ENCODE results near the gene C22orf31.
"Not testable (repeated sequence)": the region's sequence is repeated elsewhere in the genome, so short reads cannot be mapped to it uniquely, and the experiment has no call there.

C22orf31 gene

DNA sequence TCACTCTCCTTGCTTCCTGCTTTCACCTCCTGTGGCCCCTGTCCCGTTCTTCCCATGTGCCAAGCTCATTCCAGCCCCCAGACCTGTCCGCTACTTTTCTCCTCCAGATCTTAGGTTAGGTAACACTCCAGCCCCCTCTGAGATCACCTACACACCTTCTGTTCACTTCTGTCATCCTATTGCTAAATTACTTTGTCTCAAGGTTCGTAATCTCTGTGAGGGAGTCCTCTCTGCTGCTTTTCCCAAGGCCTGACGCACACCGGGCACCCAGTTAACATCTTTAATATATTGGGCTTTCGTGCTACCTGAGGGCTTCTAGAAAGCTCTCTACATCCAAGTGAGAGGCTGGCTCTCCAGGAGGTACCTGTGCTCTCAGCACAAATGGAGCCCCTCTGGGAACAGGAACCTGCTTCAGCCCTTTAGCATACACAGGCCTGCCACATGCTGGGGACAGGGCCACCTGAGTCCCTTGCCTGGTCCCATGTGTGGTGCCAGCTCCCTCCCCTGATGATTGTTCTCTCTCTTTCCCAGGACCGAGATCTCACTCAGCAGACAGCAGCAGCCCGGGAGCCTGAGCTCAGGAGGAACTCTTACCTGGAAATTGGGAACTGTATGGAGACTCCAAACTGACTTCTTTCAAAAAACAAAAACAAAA, 8.5 kb downstream of the C22orf31 start:
- no peak for DNase-seq

- no peak for DNase-seq
Observed at GRCh38 chr22:29050457-29050856, 11.2 kb downstream of the C22orf31 start.

GRCh38 chr22:29049655-29050263, 11.9 kb downstream of the C22orf31 start:
- no peak for DNase-seq

GRCh38 chr22:29048822-29049654, 12.6 kb downstream of the C22orf31 start:
- no peak for DNase-seq

- no peak for DNase-seq
Observed at GRCh38 chr22:29044657-29045176, 16.9 kb downstream of the C22orf31 start.

GRCh38 chr22:29043906-29044575, 17.6 kb downstream of the C22orf31 start:
- DNase-seq, result no peak

DNA sequence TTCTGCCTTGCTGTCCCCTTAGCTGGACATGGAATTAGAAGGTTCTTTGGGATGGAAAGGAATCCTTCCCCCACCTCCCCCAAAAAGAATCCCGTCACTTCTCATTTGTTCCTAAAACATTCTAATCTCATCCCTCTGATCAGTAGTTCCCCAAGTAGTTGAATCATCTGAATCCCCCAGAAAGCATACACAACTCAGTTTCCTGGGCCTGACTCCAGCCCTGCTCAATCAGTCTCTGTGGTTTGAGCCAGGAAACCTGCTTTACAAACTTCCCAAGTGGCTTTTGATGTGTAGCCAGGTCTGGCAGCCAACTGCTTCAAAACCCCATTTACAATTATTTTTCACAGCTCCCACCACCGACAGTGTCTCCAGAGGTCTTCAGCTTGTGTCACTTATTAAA, 20.2 kb downstream of the C22orf31 start:
- DNase-seq, result no peak

DNA sequence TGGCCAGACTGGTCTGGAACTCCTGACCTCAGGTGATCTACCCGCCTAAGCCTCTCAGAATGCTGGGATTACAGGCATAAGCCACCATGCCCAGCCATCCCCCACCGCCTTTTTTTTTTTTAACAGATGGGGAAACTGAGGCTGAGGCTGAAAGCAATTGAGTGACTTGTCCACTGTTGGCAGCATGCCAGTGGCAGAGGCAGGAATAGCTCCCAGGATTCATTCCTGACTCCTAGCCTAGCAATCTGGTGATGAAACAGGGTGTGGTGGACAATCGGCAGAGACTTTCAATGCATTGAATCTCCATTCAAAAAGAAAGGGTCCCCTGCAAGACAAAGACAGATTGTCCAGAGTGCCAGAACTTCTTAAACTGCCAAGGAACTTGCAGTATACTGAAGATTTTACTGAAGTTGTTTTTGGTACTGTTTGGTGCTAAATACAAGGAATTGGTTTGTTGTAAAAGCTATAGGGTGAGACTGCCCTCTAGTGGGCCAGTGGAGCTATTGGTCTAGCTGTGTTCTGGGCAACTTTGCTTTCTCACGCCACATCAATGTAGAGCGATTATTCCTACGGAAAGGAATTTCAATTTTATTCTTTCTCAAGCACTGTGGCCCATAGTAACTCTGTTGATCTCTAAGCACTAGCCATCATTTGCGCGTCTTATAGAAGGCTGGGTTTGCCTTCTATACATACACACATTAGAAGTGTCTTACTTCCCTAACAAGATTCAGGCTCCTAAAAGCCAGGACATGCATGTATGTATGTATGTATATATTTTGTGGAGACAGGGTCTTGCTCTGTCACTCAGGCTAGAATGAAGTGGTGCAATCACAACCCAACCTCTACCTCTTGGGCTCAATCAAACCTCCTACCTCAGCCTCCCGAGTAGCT, 21.0 kb downstream of the C22orf31 start:
- DNase-seq, result peak; percentile 62 to 73

- DNase-seq, result not testable (repeated sequence)
Observed at GRCh38 chr22:29039684-29040083, 21.9 kb downstream of the C22orf31 start.

DNA sequence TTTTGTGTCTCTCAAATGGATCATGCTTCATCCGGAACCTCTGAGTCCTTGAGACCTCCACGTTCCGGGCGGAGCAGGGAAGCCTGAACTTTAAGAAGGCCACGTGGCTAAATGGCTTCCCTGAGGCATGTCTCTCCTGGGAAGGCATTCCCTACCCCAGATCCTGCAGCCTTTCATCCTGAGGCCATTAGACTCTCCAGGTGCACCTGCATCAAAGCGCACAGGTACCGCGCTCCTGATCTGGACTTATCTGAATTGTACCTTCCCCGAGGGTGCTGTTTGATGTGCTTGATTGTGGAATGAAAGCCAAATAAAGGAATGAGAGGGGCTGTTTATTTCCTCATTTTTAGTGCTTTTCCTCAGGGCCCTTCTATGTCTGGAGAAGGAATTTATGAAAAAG, 22.5 kb downstream of the C22orf31 start:
- DNase-seq, result no peak

DNA sequence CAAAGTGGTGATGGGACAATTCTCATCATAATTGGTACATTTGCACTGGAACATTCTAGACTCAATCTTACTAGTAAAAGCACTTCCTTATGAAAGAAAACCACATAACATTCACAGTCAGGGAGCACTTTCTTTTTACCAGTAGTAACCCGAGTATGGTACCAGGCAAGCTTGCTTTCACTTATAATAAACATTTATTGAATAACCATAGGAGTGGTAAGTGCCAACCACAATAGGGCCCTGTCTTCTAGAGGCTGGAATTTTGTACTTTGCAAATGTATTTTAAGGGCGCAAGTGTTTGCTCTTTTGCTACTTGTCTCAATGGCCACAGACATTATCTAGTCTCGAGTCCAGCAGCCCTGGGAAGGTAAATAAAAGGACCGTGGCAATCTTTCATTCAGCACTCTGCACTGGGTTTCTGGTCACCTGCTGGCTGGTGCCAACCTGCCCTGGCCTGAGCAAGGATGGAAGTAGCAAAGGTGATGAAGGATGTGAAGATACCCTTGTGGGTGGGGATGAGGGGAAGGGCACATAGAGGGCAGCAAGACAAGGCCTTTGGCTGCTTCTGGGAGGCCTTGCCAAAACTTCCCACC, 24.2 kb downstream of the C22orf31 start:
- DNase-seq, result no peak

DNA sequence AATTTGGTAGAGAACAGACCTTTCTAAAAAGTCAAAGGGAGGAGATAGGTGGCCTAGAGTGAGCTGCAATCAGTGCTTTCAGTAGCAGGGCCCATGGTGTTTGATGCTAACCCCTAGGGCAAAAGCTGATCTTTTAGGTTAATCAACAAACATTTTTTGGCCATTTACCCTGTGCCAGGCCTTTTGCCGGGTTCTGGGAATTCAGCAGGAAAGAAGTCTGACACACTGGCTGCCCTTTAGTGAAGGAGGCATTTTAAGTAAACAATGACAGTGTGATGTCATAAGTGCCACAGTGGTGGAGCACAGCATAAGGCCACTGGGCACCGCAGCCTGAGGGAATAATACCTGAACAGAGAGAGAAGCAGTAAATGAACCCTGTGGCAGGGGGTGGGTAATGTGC, 29.0 kb downstream of the C22orf31 start:
- DNase-seq, result no peak

DNA sequence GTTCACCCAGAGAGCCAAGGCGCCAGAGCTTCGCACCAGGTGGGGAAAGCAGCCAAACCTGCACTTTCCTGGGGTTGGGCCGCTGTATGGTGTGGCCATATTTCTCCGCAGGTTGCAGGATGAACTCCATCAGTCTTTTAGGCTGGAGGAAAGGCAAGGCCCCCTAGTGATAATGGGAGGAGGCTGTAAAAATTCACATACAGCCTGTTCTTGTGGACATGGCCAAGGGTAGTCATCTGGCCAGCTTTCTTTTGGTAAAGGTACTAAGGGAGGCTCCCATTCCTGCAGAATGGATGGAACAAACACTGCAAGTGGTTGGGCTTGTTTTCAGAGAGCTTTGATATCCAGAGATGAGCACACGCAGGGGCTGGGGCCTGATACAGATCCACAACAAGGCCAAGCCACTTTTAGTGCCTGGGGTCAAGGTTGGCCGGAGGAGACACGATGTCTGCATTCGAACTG, 29.6 kb downstream of the C22orf31 start:
- no peak for DNase-seq

GRCh38 chr22:29031227-29032011, 30.2 kb downstream of the C22orf31 start:
- DNase-seq, result no peak

GRCh38 chr22:29030618-29031226, 30.9 kb downstream of the C22orf31 start:
- DNase-seq, result no peak

GRCh38 chr22:29030016-29030617, 31.5 kb downstream of the C22orf31 start:
- DNase-seq, result no peak

GRCh38 chr22:29029202-29030000, 32.2 kb downstream of the C22orf31 start:
- no peak for DNase-seq

GRCh38 chr22:29028468-29028867, 33.2 kb downstream of the C22orf31 start:
- DNase-seq, result no peak

DNA sequence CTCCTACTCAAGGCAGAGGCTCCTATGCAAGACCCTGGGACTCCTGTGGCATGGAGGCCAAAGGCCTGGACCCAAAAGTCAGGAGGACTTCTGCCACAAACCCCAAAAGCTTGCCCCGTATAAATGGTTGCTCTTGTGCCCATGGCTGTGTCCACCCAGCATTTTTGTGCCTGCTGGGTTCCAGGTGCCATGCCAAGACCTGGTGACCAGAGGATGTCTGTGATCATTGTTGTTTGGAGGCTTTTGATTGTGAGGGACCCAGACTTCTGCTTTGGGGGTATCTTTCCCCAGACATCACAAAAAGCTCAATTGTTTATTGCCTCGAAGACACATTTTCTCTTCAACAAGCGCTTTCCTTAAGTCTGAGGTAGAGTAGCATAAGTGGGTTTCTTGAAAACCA, 35.1 kb downstream of the C22orf31 start:
- DNase-seq, result no peak

Data from activated CD4-positive, alpha-beta T cell treated with anti-CD3 and anti-CD28 coated beads for 4 hours (primary cell).